GM21447 (cell line): ENCODE results near the gene OSBPL7.

Experiments
- ATAC-seq: cut with Tn5 transposase; IDR thresholded peaks from one replicate; pipeline ENCODE4 v1.9.1; 2021; ENCODE audit not compliant: unreplicated experiment

Gene OSBPL7

GRCh38 chr17:47808036-47808829 lies 13.4 kb downstream of the OSBPL7 start:
- no peak for ATAC-seq

- no peak for ATAC-seq
Measured at GRCh38 chr17:47807421-47807820, 14.2 kb downstream of the OSBPL7 start.

GRCh38 chr17:47806913-47807255 lies 14.7 kb downstream of the OSBPL7 start:
- ATAC-seq, result no peak

DNA sequence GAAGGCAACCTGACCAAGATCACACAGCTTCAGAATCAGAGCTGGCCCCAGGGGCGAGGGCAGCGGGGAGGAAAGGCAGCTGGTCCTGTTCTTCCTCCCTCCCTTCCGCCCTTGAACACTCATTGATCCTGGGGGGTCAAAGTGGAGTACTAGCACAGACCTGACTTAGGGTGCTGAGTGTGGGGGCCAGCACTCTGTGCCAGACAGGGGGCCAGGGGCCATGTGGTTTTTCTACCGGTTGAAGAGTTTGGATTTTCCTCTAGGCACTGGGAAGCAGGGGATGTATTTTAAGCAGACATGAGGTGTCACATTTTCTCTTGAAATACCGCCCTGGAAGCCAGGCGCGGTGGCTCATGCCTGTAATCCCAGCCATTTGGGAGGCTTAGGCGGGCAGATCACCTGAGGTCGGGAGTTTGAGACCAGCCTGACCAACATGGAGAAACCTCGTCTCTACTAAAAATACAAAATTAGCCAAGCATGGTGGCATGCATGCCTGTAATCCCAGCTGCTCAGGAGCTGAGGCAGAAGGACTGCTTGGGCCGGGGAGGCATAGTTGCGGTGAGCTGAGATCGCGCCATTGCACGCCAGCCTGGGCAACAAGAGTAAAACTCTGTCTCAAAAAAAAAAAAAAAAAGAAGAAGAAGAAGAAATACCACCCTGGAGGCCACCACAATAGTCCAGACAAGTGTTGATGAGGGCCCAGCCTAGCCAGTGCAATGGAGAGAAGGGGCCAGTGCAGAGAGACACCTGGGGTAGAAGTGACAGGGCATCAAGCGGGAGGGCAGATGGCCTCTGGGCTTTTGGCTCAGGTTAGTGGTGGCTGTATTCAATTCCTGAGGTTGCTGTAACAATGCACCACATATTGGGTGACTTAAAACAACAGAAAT lies 15.3 kb downstream of the OSBPL7 start:
- no peak for ATAC-seq

DNA sequence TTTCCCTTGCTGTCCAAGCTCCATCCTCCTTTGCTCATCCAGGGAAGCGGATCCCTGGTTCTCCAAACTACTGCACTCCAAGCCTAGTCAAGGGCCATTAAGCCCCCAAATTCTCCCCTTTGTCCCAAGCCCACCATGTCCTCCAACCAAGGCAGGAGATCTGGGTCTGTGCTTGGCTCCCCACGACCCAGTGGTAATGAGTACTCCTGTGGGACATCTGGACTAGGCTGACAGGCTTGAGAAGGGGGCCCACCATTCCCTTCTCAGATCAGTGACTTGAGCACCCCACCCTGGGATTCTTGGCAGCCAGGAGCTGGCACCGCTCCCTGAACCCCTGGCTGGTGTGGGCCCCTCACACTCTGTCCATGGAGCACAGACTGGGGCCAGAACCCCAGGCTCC lies 17.1 kb downstream of the OSBPL7 start:
- no peak for ATAC-seq

DNA sequence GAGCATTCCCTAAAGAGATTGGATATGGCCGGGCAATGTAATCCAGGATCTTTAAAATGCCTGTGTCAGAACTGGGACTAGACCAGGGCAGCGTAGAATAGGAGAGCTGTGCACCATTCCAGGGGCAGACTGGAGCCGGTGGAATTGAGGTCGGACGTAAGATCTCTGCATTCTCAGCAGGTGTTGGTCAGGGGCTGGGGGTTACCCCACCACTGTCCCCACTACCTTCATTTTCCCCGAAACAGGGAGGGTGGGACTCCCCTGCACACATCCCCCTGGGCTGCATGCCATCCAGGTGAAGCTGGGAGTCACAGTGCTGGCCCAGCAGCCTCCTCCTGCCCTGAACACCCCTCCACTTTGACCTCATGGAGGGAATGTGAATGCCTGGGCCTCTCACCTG lies 17.8 kb downstream of the OSBPL7 start:
- no peak for ATAC-seq

DNA sequence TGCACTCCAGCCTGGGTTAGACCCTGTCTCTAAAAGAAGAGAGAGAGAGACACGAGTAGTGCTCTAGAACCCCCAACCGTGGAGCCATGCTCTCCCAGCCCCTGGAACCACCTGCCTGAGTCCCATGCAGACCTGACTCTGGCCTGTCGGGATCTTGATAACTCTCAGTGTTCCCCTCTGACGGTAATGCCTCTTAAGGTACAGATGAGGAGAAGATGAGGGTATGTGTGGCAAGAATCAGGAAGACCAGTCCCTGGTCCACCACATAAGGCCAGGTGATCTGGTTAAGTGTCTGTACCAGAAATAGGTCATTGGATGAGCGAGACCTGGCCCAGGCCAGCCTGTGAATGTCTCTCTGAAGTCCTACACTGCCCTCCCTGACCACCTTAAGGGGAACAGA lies 18.4 kb downstream of the OSBPL7 start:
- no peak for ATAC-seq

DNA sequence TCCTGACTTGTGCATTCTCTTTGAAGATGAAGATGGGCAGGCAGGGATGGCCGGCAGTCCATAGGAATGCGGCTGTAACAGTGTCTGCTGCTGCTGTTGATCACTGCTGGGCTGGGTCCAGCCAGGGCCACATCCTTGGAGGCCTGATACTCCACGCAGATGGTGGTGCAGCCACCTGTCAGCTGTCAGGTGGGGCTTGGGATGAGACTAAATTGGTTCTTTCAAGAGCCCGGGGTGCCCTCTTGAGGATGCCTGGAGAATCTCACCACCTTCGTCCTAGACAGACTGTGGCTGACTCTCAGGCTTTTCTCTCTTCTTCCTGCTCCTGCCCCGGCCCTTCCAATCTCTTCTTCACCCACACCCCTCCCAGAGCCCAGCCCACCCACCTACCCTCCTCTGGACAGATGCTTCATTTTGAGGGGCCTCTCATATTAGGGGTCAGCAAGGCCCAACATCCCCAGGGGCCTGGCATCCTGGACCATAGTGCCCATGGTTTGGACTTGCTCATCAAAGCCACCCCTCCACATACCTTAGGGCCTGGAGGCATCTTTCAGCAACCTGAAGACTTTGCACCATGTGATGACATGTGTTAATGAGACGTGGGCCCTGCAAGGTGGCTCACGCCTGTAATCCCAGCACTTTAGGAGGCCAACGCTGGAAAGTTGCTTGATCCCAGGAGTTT lies 19.1 kb downstream of the OSBPL7 start:
- no peak for ATAC-seq

DNA sequence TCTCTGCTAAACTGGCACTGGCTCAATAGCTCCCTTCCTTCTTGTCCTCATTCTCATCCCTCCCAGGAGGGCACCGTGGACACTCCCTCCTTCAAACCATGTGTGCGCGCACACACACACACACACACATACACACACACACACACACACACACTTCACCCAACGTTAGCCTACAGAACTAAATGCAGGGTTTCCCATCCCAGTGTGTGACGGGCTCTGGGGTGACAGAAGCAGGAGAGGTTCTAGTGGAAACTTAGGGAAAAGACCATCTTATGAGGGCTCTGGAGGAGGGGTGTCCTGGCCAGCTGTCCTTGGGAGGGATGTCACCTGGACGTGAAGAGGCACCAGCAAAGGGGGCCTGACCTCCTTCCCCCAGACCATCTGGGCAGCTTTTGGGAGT lies 19.7 kb downstream of the OSBPL7 start:
- ATAC-seq, result no peak

DNA sequence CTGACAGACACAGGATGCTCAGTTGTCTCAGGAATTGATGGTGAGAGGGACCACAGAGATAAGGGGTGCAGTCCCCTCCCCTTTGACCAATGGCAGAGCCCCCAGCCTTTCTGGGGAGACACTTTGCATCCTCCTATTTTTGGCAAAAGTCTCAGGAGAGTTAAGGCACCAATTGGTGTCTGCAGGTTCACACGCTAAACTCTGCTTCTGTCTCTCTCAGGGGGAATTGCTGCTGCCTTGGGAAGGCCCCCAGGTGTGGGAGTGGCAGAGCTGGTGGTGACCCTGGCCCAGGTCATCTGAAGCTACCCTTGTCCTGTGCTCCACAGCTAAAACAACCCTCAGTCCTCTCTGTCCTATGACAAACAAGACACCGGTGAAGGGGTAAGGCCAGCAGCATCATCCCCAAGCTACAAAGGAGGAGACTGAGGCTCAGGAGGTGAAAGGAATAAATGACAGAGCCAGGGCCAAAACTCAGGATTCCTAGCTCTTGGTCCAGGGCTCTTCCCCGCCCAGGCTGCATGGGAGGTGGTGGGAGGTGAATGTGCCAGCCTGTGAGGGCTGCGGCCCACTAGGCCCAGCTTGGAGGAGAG lies 20.3 kb downstream of the OSBPL7 start:
- ATAC-seq, result no peak

GRCh38 chr17:47800686-47801085 lies 20.9 kb downstream of the OSBPL7 start:
- no peak for ATAC-seq

DNA sequence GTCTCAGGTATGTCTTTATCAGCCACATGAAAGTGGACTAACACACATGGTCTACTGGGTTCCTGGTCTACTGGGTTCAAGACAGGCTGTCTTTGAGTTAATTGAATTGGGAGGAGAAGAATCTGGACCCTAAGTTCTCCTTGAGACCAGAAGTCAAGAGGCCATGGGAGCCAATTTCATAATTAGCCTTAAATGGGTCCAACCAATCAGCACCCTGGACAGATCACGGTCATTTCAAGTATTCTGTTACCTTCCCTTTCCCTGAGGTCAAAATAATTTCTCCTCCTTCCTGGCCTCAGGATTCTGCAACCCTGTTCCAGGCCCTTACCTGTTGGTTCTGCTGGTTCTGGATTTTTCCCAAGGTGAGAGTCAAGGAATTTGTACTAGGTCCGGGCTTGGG lies 23.8 kb downstream of the OSBPL7 start:
- no peak for ATAC-seq

DNA sequence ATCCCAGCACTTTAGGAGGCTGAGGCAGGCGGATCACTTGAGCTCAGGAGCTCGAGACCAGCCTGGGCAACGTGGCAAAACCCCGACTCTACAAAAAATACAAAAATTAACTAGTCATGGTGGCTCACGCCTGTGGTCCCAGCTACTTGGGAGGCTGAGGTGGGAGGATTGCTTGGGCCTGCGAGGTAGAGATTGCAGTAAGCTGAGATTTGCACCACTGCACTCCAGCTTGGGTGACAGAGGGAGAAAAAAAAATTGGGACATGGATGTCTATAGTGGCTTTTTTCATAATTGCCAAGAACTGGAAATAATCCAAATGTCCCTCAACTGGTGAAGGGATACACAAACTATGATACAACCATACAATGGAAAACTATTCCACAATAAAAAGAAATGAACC lies 28.6 kb downstream of the OSBPL7 start:
- no peak for ATAC-seq

- ATAC-seq, result no peak
Measured at GRCh38 chr17:47792457-47792856, 29.1 kb downstream of the OSBPL7 start.

DNA sequence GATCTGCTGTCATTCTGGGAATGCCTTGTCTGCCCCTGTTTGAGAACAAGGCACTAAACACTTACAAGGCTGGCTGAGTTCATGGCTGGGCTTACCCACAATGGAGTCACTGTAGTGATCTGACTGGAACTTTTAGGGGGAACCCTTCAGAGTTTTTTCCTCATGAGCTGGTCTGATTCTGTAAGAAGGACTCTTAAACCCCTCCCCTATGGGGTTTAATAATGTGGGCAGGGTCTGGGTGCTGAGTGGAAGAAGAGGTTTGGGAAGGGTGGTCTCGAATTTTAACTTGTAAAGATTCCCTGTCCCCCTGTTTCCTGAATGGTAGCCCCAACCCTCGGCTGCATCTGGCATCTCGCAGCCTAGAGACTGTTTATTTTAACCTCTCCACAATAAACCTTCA lies 30.6 kb downstream of the OSBPL7 start:
- no peak for ATAC-seq

DNA sequence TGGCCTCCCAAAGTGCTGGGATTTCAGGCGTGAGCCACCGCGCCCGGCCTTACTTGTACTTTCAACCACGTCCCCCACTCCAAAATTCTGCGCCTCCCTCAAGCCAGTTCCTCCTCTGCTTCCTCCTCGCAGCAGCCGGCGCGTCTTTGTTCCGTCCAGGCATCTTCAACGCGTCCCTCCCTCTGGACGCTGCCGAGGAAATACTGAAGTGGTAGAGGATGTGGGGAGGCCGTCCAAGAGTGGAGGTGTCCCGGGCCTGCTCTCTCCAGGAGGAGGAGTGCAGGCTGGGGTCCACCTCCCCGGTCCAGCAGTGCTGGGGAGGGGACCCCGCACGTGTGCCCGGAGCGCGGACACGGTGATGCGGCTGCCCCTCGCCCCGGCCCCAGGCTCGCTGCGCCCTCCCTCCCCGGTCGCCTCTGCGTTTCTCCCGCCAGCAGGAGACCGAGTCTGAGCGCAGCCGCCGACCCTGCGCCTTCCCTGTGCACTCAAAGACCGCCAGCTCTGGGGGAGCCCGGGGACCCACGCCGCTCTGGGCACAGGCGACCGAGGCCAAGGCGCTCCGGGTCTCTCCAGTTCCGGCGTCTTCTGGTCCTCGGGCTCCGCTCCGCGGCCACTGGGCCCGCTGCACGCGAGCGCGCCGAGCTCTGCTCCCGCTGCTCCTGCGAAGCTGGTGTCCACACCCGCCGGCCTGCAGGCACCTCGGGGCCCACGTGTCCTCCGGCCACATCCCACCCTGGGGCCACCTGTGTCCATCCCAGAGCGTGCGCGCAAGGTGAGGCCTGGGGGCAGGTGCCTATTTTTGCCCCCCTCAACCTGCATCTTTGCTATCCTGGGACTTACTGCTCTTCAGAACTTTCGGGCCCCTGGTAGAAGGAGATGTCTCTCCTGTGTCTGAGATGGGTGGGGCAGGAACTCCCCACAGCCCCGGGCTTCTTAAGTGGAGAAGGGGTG lies 31.7 kb downstream of the OSBPL7 start:
- no peak for ATAC-seq

DNA sequence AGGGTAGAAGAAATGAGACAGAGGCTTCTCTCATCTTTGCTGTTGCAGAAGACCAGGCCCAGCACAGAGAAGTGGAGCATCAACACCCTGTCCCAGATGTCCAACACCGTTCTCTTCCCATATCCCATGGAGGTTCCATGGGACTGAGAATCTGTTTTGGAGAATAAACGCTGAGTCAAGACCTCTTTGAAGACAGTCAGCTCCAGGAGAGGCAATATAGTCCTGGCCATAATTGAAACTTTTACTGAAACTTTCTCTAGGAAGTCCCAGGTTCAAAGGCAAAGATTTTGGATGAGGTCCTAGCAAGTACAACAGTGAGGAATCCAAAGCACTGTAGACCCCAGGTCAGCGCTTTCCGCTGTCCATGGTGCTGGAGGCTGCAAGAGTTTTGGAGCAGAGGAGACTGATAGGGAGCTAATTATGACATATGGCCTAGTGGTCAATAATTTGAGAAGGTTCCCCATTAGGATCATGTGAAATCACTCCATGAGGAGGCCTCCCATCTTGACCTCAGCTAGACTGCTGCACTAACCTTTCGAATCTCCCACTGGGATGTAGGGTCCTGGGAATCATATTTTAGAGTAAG lies 36.0 kb downstream of the OSBPL7 start:
- ATAC-seq, result no peak

GRCh38 chr17:47781397-47781796 lies 40.2 kb downstream of the OSBPL7 start:
- no peak for ATAC-seq

GRCh38 chr17:47778184-47778635 lies 43.4 kb downstream of the OSBPL7 start:
- ATAC-seq, result no peak
